ENCODE measurements around the gene SORCS3. TPM values are rescaled to one million over a fixed set of nuclear protein-coding genes. Genes with fewer than 3 reads are reported as not detected.

The SORCS3 gene
- total RNA-seq, 1 donor from 2014 or later = not detected

DNA sequence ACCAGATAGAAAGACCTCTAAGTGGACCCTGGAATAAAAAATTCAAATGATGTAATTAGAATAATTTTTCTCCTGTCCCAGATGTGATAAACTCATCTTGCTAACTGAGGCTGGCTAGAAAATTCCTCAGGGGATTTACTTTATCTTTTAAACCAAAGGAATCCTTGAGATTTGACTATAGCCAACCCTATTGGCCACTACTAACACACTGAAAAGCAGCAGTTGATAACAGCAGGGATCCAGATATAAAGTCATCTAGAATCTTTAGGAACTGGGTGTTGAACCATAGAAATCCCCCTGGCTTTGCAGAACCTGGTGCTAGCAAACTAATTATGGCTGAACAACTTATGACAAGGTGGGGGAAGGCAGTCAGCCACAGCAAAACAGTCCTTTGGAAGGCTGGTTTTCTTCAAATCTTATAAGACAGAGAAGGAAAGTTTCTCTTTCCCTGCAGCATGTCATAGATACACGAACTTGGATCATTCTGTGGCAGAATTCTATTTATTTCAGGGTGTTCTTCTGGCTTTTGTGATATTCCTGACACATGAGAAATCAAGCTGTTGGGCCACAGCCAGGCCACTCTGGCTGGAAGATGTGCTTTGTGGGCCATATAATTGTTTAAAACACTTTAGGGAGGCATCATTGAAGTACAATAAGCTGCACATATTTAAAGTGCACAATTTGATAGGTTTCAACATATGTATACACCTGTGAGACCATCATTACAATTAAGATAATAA lies 643.6 kb downstream of the SORCS3 start:
- no peak overlapping the region for H3K4me3 Mint-ChIP-seq (ENCODE audit: low read depth)
- H3K4me1 Mint-ChIP-seq (ENCODE audit: low read depth) = no peaks in the 10 kb centered on the region
- no peaks in the 10 kb centered on the region for H3K27me3 Mint-ChIP-seq (ENCODE audit: low read depth)
- no peaks in the 10 kb centered on the region for H3K36me3 Mint-ChIP-seq (ENCODE audit: low read depth)
- no peaks in the 10 kb centered on the region for H3K9me3 Mint-ChIP-seq
- no peak overlapping the region for H3K27ac Mint-ChIP-seq
- DNase-seq (ENCODE audit: low spot score) = no peak
- intact Hi-C loops (cut with micrococcal nuclease) = no loop called here

DNA sequence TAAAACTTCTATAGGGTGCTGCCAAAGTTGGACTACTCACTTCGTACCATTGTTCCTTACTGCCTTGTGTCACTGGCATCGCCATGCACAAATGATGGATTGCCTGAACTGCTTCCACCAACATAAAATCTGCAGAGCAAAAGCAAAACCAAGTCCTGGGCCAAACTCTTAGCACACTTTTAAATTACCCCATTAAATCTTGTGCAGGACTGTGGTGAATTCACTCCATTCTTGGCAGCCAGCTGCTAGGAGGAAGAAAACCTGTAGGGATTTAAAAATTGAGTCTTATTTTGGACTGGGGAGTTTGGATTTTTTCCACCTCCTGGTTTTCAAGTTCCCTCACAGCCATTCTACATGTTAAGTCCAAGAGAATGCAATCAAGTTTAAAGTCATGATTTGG lies 646.9 kb downstream of the SORCS3 start:
- no peak overlapping the region for H3K4me3 Mint-ChIP-seq (ENCODE audit: low read depth)
- intact Hi-C loops (cut with micrococcal nuclease) = no loop called here
- no peaks in the 10 kb centered on the region for H3K4me1 Mint-ChIP-seq (ENCODE audit: low read depth)
- no peaks in the 10 kb centered on the region for H3K9me3 Mint-ChIP-seq
- no peaks in the 10 kb centered on the region for H3K27me3 Mint-ChIP-seq (ENCODE audit: low read depth)
- no peaks in the 10 kb centered on the region for H3K36me3 Mint-ChIP-seq (ENCODE audit: low read depth)
- no peak overlapping the region for H3K27ac Mint-ChIP-seq
- no peak for DNase-seq (ENCODE audit: low spot score)

DNA sequence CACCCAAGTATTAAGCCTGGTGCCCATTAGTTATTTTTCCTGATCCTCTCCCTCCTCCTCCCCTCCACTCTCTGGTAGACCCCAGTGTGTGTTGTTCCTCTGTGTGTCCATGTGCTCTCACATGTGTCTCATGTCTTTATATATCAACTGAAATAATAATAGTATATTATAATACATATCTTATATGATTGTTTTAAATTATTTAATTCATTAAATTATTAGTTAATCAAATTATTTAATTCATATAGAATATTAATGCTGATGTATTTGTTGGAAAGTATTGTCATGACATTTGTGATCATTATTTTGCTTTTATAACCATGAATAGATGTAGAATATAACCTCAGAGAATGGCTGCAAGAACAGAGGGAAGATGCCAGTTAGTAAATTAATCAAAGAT lies 647.5 kb downstream of the SORCS3 start:
- no peaks in the 10 kb centered on the region for H3K9me3 Mint-ChIP-seq
- no peak for DNase-seq (ENCODE audit: low spot score)
- no peak overlapping the region for H3K27ac Mint-ChIP-seq
- no peaks in the 10 kb centered on the region for H3K4me1 Mint-ChIP-seq (ENCODE audit: low read depth)
- no peak overlapping the region for H3K4me3 Mint-ChIP-seq (ENCODE audit: low read depth)
- no peaks in the 10 kb centered on the region for H3K27me3 Mint-ChIP-seq (ENCODE audit: low read depth)
- no peaks in the 10 kb centered on the region for H3K36me3 Mint-ChIP-seq (ENCODE audit: low read depth)
- intact Hi-C loops (cut with micrococcal nuclease) = no loop called here

DNA sequence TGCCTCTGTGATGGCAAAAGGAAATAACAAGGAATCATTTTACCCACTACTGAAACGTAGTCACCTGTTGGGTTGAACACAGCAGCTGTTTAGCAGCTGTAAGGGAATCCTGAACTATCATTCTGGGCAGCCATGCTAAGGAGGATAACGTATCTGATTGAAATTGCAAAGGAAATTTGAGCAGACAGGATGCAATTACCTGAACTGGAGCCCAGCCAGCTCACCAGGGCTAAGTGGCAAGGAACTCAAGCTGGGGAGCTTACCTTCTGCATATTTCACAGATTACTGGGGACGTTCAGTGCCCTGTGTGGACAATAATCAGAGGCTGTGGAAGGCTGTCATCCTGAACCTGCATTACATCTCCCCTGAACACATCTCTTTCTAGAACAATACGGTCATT lies 650.5 kb downstream of the SORCS3 start:
- no peaks in the 10 kb centered on the region for H3K9me3 Mint-ChIP-seq
- H3K4me3 Mint-ChIP-seq (ENCODE audit: low read depth) = no peak overlapping the region
- no peaks in the 10 kb centered on the region for H3K27me3 Mint-ChIP-seq (ENCODE audit: low read depth)
- intact Hi-C loops (cut with micrococcal nuclease) = no loop called here
- no peaks in the 10 kb centered on the region for H3K4me1 Mint-ChIP-seq (ENCODE audit: low read depth)
- H3K36me3 Mint-ChIP-seq (ENCODE audit: low read depth) = no peaks in the 10 kb centered on the region
- DNase-seq (ENCODE audit: low spot score) = no peak
- no peak overlapping the region for H3K27ac Mint-ChIP-seq

DNA sequence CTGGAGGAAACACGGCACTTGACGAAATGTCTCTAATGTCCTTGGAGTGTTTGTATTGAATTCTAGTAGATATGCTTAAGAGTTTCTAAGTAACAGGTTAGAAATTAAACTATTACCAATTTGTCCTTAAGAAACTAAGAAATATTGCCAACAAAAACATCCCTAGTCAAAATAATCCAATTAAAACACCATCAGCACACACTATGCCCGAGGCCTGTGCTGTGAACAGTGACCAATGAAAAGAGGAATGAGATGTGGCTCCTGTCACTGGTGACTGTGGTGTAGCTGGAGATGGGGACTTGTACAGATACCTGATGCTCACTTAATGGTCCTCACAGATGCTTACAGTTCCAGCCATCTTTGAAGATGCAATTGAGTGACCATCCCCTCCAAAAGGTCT lies 651.1 kb downstream of the SORCS3 start:
- intact Hi-C loops (cut with micrococcal nuclease) = no loop called here
- H3K36me3 Mint-ChIP-seq (ENCODE audit: low read depth) = no peaks in the 10 kb centered on the region

More for the DNA sequence above, 651.1 kb downstream of the SORCS3 start:
- H3K4me3 Mint-ChIP-seq (ENCODE audit: low read depth) = no peak overlapping the region
- H3K9me3 Mint-ChIP-seq = peaks cover 5% of the 10 kb centered on the region
- H3K27me3 Mint-ChIP-seq (ENCODE audit: low read depth) = no peaks in the 10 kb centered on the region
- no peak for DNase-seq (ENCODE audit: low spot score)
- no peak overlapping the region for H3K27ac Mint-ChIP-seq
- H3K4me1 Mint-ChIP-seq (ENCODE audit: low read depth) = no peaks in the 10 kb centered on the region
